GM18498 (cell line): ENCODE results near the gene DPYSL5.
"Not testable (repeated sequence)": the region's sequence is repeated elsewhere in the genome, so short reads cannot be mapped to it uniquely, and the experiment has no call there.

Experiments
- ATAC-seq: cut with Tn5 transposase; IDR thresholded peaks from one replicate; pipeline ENCODE4 v1.9.1; 2021; ENCODE audit warnings: mild to moderate bottlenecking, moderate library complexity; ENCODE audit not compliant: unreplicated experiment

The DPYSL5 gene

DNA sequence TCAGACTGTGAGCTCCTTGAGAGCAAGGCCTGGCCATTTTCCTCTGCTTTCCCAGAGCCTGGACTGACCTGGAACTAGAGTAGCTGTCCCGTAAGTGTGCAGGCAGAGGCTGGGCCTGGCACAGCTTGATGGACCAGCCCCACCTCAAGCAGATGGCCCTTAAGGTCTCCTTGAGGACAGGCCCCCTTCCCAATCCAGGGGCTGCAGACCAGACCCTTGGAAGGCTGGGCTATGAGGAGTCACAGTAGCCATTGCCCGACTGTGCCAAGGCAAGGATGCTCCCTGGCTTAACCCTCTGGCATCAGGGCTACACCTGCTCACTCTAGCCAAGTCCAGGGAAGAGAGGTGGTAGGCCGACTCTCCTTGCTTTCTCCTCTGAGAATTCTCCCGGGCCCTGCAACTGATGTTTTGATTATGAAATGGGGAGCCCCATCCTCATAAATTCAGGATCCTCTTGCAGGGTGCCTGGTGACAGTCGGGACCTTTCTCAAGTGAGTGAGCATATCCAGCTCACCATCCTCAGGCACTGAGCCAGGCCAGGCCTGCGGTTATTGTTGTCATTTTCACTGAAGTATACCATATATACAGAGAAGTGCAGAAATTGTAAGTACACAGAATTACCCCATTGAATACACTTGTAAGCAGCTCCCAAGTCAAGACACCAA, 51.7 kb downstream of the DPYSL5 start:
- ATAC-seq = no peak

- no peak for ATAC-seq
Measured at GRCh38 chr2:26900831-26901321, 52.9 kb downstream of the DPYSL5 start.

DNA sequence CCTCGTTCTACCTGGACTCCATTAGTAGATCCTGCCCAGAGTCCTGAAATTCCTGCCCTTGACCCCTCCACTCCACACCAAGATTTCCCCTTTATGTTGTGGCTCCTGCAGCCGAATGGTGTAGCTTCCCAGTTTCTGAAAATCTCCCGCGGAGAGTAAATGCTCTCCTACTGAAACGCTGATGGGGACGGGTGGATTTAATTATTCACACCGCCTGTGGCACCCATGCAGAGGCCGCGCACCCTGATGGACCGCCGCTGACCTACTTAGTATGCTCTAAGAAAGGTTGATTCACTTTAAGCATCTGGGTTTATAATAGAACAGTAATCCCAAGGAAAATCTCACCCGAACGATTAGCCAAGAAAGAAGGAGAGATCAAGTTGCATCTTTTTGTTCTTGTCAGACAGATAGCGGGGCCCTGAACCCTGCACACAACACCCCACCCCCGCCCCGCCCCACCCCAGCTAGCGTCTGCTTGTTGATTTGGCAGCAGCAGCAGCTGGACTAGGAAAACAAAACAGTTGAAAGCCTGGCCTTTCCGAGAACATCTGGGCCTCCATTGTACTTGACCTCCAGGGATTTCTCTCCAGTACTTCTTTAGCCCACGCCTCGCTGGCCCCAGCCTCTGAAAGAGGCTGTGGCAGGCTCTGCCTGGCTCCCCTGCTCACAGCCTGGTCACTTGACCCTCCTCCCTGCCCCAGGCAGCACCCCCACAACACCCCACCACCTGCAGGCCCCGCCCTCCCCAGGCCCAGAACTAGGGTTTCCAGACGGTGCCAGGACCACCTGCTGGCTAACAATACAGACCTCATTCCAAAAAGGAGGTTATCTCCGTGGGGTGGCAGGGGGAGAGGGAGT, 53.6 kb downstream of the DPYSL5 start:
- no peak for ATAC-seq

DNA sequence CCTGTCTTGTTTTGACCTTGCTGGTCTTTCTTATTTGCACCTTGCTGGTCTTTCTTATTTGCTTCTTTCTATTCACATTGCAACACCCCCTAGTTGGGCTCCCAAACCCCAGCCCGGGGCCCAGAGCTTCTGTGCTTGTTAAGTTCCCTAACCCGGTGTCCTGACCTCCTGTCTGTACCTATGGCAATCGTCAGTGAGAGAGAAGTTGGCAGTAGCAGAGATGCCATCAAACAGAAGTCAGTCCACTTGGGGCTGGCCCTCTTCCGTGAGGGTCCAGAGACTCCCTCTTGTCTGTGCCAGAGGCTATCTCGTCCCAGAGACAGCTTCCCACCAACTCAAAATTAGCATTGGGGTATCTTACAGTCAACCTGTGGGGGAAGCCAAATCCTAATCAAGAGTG, 55.7 kb downstream of the DPYSL5 start:
- ATAC-seq = no peak

- ATAC-seq = peak; percentile 40
Measured at GRCh38 chr2:26904839-26905238, 56.9 kb downstream of the DPYSL5 start.

DNA sequence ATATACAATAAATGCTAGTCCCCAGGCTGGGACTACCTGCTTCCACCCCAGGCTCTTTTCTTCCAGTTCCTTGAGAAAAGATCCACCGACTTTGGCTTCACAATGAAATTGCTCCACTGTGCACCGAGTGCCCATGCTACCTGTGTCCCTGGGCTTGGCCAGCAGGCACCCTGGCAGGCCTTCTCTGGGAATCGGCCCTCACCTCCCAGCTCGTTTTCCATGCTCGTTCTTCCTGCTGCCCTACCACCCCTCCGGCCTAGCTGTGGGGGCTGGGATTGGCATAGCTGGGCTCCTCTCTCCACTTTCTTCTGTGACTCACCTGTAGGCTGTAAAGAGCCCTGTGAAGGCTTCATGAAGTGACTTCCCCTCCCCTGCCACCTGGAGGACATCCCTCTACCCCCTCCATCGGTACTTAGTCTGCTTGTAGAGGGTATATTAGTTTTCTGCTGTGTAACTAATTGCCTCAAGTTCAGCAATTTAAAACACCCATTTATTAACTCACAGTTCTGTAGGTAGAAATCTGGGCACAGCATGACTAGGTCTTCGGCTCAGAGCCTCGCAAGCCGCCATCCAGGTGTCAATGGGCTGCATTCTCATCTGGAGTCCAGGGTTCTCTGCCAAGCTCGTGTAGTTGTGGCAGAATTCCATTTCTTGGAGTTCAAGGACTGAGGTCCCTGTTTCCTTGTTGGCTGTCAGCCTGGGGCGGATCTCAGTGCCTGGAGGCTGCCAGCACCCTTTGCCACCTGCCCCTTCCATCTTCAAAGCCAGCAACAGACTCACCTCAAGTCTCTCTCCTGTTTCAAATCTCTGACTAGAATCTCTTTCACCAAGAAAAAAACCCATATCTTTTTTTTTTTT, 57.6 kb downstream of the DPYSL5 start:
- no peak for ATAC-seq

DNA sequence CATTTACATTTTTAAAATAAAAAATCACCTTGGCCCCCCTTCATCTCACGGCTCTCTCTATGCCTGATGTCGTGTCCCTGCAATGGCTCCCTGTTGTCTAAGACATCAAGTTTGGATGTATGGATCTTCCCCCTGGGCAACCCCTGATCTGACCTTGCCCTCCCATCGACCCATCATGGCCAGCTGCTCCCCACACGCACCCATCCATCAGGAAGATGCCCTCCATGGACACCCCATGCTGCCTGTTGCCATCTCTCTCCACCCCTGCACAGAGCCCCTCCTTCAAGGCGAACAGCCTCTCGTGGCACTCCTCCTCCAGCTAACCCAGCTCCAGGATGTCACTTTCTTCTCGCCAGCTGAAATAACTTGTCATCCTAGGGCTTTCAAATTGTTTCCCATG, 59.5 kb downstream of the DPYSL5 start:
- no peak for ATAC-seq

DNA sequence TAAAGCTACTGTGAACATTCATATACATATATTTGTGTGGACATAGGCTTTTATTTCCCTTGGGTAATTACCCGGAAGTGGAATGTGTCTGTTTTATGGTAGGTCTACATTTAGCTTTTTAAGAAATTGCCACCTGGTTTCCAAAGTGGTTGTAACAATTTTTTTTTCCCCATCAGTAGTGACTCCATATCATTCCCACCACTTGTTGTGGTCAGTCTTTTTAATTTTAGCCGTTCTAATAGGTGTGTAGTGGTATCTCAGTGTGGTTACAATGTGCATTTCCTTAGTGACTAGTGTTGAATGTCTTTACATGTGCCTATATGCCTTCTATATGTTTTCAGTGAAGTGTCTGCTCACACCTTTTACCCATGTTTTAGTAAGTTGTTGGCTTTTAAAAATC, 62.2 kb downstream of the DPYSL5 start:
- ATAC-seq = no peak

DNA sequence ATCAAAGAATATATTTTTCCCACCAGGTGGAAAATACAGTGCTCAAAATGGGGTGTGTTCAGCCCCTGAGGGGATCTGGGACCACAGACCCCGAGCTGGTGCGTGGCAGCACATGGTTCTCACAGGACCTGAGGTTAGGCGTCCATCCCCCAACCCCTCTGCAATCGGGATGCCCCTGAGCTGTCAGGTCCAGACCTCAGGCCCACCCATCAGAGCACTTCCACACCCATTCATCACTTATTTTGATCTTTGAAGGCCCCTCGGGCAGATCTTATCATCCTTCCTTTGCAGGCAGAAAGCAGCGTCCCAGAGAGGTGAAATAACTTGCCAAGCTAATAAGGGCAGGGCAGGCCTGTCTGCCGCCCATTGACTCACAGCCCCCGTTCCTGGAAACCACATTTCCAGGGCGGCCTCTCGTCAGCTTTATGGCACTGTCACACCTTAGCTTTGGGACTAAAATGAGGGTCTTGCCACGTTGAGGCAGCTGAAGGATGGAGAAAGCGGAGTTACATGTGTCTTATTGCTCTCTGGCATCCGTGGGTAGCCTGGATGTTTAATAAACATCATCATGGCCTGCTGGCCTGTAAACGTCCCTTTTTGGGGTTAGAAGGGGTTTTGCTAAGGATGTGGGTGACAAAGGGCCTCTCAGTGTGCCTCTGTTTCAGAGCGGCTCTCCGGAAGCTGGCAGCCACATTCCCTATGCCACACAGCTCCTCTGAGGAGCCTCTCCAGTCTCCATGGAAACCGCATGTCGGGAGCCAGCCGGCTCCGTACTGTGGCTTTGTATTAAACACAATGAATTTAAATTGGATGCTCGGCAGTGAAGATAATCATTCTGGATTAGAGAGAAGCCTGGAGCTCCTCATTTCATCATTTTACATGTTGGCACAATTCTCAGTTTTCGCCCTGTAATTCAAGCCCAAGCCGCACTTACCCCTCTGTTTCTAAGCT, 64.3 kb downstream of the DPYSL5 start:
- ATAC-seq = no peak

DNA sequence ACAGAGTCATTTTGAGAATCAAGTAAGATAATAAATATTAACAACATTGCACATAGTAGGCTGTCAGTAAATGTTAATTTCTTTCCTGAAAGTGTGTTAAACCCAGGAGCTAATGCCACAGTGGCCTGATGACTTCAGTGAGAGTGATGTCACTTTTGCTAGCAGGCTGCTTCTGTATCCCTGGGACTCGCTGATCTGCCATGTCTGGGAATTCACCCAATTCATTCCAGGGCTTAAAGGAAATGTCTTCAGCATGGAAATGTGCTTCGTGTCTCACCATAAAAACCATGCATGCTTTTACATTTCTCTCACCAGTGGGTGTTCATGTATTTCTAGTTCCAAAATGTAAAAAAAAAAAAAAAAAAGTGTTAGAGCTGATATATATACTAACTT, 65.7 kb downstream of the DPYSL5 start:
- ATAC-seq = no peak

- no peak for ATAC-seq
Measured at GRCh38 chr2:26913999-26914658, 66.2 kb downstream of the DPYSL5 start.

DNA sequence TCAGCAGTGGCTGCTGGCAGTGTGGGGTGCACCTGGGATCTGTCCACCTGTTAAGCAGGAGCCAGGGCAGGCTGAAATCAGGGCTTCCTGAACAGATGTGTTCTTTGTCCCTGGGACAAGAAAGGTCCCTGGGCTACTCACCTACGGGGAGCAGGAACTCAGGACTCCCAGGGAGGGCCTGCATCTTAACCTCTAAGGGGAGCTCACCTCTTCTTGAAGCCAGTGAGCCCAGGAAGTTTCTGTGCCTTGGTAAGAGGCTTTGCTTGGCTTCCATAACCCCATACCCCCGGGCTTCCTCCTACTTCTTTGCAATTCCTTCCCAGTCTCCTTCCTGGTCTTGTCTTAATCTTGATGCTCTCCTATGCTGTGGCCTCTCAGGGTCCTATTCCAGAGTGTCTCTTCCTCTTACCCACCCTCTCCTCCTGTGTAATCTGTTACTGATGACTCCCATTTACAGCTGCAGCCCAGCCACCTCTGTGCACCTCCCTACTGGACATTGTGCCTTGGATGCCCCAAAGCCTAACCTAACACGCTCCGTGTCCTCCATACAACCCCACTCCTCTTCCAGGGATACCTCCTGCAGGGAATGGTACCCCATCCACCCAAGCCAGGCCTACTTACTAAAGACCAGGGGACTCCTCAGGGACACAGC, 66.9 kb downstream of the DPYSL5 start:
- ATAC-seq = no peak

DNA sequence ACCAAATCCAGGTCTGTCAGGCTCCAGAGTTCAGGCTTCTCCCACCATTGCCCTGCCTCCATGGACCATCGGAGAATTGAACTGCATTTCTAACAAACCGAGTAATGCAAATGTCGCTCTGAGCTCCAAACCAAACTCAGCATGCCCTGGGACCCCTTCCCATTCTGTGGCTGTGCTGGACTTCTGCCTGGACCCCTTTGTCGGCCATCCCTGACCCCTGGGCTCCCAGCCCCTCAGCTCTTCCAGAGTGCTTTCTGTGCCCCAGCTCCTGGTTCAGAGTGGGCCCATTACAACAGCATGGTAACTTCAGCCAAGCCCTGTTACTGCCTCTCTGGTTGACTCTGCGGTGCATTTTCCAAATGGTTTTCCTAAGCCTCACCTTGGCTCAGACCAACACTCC, 67.4 kb downstream of the DPYSL5 start:
- no peak for ATAC-seq

DNA sequence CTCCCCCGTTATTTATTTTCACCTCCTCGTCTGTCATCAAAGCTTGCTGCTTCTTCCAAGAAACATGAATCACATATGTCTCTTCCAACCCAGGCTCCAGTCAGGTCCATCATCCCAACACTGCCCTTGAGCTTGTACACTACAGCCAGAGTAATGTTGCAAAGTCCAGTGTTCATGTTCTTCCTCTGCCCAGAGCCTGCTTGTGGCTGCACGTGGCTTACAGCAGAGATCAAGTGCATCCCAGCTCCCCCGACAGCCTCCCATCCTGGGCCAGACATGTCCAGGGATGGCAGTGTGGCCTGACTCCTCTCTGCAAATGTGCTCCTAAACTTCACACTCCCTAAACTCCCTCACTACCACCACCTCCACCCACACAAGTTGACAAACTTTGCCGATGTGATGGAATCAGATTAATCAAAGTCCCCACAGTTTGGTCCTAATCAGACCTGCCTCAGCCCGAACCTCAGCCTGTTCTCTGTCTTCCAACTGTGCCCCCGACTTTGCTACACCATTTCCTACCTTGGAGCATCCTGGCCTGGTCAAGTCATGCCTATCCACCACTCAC, 68.3 kb downstream of the DPYSL5 start:
- no peak for ATAC-seq

- ATAC-seq = no peak
Measured at GRCh38 chr2:26917135-26917836, 69.4 kb downstream of the DPYSL5 start.

GRCh38 chr2:26921323-26921722, 73.4 kb downstream of the DPYSL5 start:
- ATAC-seq = no peak

DNA sequence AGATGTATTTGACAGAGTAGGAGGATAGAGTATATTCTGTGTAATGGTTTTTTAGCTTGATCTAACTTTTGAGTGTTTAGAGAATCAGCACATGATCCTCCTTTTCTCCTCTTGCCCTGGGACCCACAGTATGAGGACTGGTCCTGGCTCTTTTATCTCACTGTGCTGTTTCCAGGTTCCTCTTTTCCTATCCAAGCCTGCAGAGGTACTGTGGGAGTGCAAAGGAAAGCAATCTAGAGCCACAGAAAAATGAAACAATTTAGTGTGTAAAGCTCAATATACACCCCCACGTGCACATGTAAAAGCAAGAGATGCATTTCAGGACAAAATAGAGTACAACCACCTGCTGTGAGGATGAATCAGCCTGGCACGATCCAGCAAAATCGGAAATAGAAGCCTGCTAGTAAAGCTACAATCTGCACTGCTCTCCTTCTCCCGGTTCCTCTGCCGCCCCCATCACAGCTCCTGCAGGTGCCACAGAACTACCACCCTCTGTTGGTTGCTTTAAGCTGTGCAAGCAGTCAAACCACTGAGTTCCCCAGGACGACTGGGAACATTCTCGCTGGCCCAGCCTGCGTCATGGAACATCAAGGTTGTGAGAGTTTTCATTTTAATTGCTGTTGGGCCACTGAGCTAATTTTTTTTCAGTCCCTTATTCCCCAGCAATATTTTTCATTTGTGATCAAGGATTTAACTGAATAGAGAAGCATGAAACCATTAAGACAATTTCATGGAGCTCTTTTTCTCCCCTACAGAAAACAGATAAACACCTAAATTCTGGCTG, 74.7 kb downstream of the DPYSL5 start:
- no peak for ATAC-seq

DNA sequence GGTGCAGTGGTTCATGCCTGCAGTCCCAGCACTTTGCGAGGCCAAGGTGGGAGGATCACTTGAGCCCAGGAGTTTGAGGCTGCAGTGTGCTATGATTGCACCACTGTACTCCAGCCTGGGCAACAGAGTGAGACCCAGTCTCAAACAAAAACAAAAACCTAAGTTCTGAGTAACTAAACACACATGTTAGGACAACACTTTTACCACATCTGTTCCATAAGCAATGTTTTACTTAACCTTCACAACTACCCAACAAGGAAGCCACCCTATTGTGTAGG, 75.2 kb downstream of the DPYSL5 start:
- not testable (repeated sequence) for ATAC-seq
